Neural progenitor cell (in vitro differentiated cells): ENCODE results near the gene MKNK2. TPM values are rescaled to one million over a fixed set of nuclear protein-coding genes. Genes with fewer than 3 reads are reported as not detected.

Source experiments
- DNase-seq: peaks from one replicate; pipeline ENCODE4 v3.0.0-alpha.2; 2016; ENCODE audit warnings: low spot score
- H2AFZ ChIP-seq: fragments of 200-600 bp; sonication (generic); replicated peaks from 2 replicates; pipeline ENCODE4 v1.6.1; 2016; ENCODE audit warnings: antibody characterized with exemption
- H3F3A ChIP-seq: fragments of 200-600 bp; sonication (generic); 2 replicates; pipeline ENCODE4 v1.6.1; 2016; ENCODE audit warnings: antibody characterized with exemption, low read depth
- H3K27ac ChIP-seq: fragments of 200-600 bp; sonication (generic); 2 replicates; pipeline ENCODE4 v1.5.1; 2016; ENCODE audit warnings: mild to moderate bottlenecking
- H3K27me3 ChIP-seq: fragments of 200-600 bp; sonication (generic); 2 replicates; pipeline ENCODE4 v1.6.1; 2016; ENCODE audit warnings: mild to moderate bottlenecking, moderate library complexity
- H3K36me3 ChIP-seq: fragments of 200-600 bp; sonication (generic); 2 replicates; pipeline ENCODE4 v1.5.1; 2016
- H3K4me1 ChIP-seq: fragments of 200-600 bp; sonication (generic); 2 replicates; pipeline ENCODE4 v1.6.1; 2016; ENCODE audit warnings: mixed run types
- H3K4me2 ChIP-seq: fragments of 200-600 bp; sonication (generic); 2 replicates; pipeline ENCODE4 v1.6.1; 2016
- H3K4me3 ChIP-seq: fragments of 200-600 bp; sonication (generic); 2 replicates; pipeline ENCODE4 v1.5.1; 2016
- H3K79me2 ChIP-seq: fragments of 200-600 bp; sonication (generic); 2 replicates; pipeline ENCODE4 v1.6.1; 2016; ENCODE audit warnings: low read depth
- H3K9ac ChIP-seq: fragments of 200-600 bp; sonication (generic); 2 replicates; pipeline ENCODE4 v1.6.1; 2016
- H3K9me3 ChIP-seq: fragments of 200-600 bp; sonication (generic); 2 replicates; pipeline ENCODE4 v1.5.1; 2016; ENCODE audit warnings: low read depth
- H4K20me1 ChIP-seq: fragments of 200-600 bp; sonication (generic); 2 replicates; pipeline ENCODE4 v1.6.1; 2016; ENCODE audit warnings: low read depth
- H3K27ac Mint-ChIP-seq: 3 replicates; pipeline ENCODE4 v1.8.0; 2021; ENCODE audit warnings: mixed read lengths
- H3K27me3 Mint-ChIP-seq: 2 replicates; pipeline ENCODE4 v1.8.0; 2022; ENCODE audit warnings: low read depth, mild to moderate bottlenecking, inconsistent platforms, moderate library complexity, mixed read lengths; ENCODE audit not compliant: insufficient read depth
- H3K36me3 Mint-ChIP-seq: 3 replicates; pipeline ENCODE4 v1.8.0; 2021; ENCODE audit warnings: mixed read lengths
- H3K4me1 Mint-ChIP-seq: 3 replicates; pipeline ENCODE4 v1.8.0; 2021; ENCODE audit warnings: mixed read lengths
- H3K4me3 Mint-ChIP-seq: 3 replicates; pipeline ENCODE4 v1.8.0; 2021; ENCODE audit warnings: mild to moderate bottlenecking, moderate library complexity, mixed read lengths
- H3K9me3 Mint-ChIP-seq: 3 replicates; pipeline ENCODE4 v1.8.0; 2020; ENCODE audit warnings: mixed read lengths
- EZH2 ChIP-seq: fragments of 200-600 bp; sonication (generic); IDR thresholded peaks from 2 replicates; pipeline ENCODE4 v1.6.1; 2017; ENCODE audit warnings: antibody characterized with exemption, mild to moderate bottlenecking, moderate library complexity
- EZH2phosphoT487 ChIP-seq: fragments of 200-600 bp; sonication (generic); IDR thresholded peaks from 2 replicates; pipeline ENCODE4 v1.6.1; 2017; ENCODE audit warnings: antibody characterized with exemption
- total RNA-seq: library from RNA; depleted of rRNA; stranded (reverse); fragments of >200 nt; gene quantifications from 2 replicates; pipeline ENCODE4 v1.2.3, GENCODE V29; 2015; ENCODE audit warnings: low replicate concordance
- TF ChIP-seq, protein P1 (sequence below): fragments of 200-600 bp; sonication (generic); IDR thresholded peaks from 2 replicates; pipeline ENCODE4 v1.5.1; 2017; ENCODE audit warnings: antibody characterized with exemption, mild to moderate bottlenecking

The MKNK2 gene
- total RNA-seq, 1 donor from 2014 or later: 46.0 TPM

DNA sequence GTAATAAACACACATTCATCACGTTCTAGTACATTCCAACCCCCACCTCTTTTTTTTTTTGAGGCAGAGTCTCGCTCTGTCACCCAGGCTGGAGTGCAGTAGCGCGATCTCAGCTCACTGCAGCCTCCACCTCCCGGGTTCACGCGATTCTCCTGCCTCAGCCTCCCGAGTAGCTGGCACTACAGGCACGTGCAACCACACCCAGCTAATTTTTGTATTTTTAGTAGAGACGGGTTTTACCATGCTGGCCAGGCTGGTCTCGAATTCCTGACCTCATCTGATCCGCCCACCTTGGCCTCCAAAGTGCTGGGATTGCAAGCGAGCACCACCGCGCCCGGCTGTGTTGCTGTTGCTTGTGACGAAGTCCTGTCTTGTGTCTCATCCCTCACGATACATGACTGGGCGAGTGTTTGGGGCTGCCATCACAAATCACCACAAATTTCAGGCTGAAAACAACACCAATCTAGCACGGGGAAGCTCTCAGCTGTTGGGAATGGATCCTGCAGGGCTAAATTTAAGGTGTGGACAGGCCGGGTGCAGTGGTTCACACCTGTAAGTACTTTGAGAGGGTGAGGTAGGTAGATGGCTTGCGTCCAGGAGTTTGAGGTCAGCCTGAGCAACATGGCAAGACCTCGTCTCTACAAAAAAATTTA, 29.4 kb upstream of the MKNK2 start:
- Mint-ChIP-seq H3K9me3 (no peaks in the 10 kb centered on the region), H3K27me3 (peaks cover 5% of the 10 kb centered on the region), H3K4me3 (no peak overlapping the region), H3K27ac (peak overlapping the region; percentile 50), H3K36me3 (peaks cover 2% of the 10 kb centered on the region), H3K4me1 (peaks cover 4% of the 10 kb centered on the region)
- H3K4me1 ChIP-seq: no peaks in the 10 kb centered on the region
- no peaks in the 10 kb centered on the region for H3K9me3 ChIP-seq
- no peak overlapping the region for H3K4me3 ChIP-seq
- H3K36me3 ChIP-seq: no peaks in the 10 kb centered on the region
- H2AFZ ChIP-seq: no peak overlapping the region
- H4K20me1 ChIP-seq: no peaks in the 10 kb centered on the region
- H3K9ac ChIP-seq: no peak overlapping the region
- no peak for DNase-seq
- H3K4me2 ChIP-seq: no peak overlapping the region
- no peak overlapping the region for H3K27ac ChIP-seq
- TF ChIP-seq, protein P1, sequence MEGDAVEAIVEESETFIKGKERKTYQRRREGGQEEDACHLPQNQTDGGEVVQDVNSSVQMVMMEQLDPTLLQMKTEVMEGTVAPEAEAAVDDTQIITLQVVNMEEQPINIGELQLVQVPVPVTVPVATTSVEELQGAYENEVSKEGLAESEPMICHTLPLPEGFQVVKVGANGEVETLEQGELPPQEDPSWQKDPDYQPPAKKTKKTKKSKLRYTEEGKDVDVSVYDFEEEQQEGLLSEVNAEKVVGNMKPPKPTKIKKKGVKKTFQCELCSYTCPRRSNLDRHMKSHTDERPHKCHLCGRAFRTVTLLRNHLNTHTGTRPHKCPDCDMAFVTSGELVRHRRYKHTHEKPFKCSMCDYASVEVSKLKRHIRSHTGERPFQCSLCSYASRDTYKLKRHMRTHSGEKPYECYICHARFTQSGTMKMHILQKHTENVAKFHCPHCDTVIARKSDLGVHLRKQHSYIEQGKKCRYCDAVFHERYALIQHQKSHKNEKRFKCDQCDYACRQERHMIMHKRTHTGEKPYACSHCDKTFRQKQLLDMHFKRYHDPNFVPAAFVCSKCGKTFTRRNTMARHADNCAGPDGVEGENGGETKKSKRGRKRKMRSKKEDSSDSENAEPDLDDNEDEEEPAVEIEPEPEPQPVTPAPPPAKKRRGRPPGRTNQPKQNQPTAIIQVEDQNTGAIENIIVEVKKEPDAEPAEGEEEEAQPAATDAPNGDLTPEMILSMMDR: no peak
- TF ChIP-seq EZH2phosphoT487: no peak
- TF ChIP-seq EZH2: no peak
- H3K79me2 ChIP-seq: no peaks in the 10 kb centered on the region
- H3K27me3 ChIP-seq: no peaks in the 10 kb centered on the region
- no peaks in the 10 kb centered on the region for H3F3A ChIP-seq

DNA sequence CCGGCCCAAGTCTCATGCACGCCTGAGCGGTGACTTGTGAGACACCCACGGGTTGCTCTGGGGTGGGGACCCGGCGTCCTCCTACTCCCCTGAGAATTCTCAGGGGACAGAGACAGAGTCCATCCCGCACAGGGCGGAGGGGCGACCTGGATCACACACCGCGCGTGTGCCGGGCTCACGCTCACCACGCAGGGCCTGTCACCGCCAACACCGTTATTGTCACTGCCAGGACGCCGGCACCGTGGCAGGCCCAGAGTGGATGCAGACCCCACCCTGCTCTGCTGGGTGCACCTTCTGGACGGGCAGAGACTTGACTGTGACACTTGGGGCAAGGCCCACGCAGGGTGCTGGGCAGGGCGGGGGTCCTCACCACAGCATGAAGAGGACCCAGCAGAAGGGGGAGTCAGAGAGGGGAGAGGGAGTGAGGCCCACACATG, 28.8 kb upstream of the MKNK2 start:
- TF ChIP-seq EZH2phosphoT487: no peak
- TF ChIP-seq, protein P1: no peak
- no peak for TF ChIP-seq EZH2
- Mint-ChIP-seq H3K9me3 (no peaks in the 10 kb centered on the region), H3K27me3 (peaks cover 5% of the 10 kb centered on the region), H3K4me1 (no peaks in the 10 kb centered on the region), H3K27ac (no peak overlapping the region), H3K4me3 (no peak overlapping the region), H3K36me3 (peaks cover 2% of the 10 kb centered on the region)
- H3K9me3 ChIP-seq: no peaks in the 10 kb centered on the region
- H3K4me3 ChIP-seq: no peak overlapping the region
- H4K20me1 ChIP-seq: no peaks in the 10 kb centered on the region
- no peaks in the 10 kb centered on the region for H3K4me1 ChIP-seq
- no peak overlapping the region for H3K4me2 ChIP-seq
- no peaks in the 10 kb centered on the region for H3K27me3 ChIP-seq
- H3K27ac ChIP-seq: no peak overlapping the region
- no peaks in the 10 kb centered on the region for H3K79me2 ChIP-seq
- H2AFZ ChIP-seq: no peak overlapping the region
- no peaks in the 10 kb centered on the region for H3F3A ChIP-seq
- no peak for DNase-seq
- no peaks in the 10 kb centered on the region for H3K36me3 ChIP-seq
- H3K9ac ChIP-seq: no peak overlapping the region

DNA sequence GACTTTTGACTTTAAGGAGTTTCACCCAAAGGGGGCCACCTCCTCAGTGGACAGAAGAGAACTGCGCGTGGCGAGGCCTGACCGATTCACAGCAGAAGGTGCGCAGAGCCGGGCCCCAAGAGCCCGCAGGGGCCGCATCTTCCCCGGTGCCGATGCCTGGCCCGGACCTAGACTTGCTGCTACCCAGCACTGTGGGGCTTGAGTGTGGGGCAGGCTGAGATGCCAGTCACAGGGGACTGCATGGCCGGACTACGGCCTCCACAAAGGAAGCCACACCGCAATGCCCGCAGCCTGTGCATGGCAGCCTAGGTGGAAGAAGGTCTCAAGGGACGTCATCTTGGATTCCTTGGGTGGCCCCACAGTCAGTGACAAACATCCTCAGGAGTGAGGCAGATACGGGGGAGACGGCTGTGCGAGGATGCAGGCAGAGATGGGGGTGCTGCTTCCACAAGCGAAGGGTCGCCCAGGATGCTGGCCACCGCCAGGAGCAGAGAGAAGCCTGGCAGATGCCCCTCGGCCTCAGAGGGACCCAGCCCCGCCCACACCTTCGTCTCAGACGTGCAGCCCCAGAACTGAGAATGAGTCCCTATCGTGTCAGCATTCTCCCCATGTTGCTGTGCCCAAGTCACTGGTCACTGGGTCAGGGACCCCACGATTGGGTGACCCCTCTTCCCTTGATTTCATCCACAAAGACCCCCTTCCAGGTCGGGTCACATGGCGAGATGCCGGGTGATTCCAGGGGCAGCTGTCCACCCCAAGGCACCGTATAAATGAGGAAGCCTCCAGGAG, 28.2 kb upstream of the MKNK2 start:
- H3K36me3 Mint-ChIP-seq: peaks cover 2% of the 10 kb centered on the region
- Histone ChIP-seq H3K27ac (no peak overlapping the region), H3K36me3 (no peaks in the 10 kb centered on the region), H3K9ac (no peak overlapping the region), H3F3A (no peaks in the 10 kb centered on the region), H3K9me3 (no peaks in the 10 kb centered on the region), H3K4me1 (no peaks in the 10 kb centered on the region), H4K20me1 (no peaks in the 10 kb centered on the region), H2AFZ (no peak overlapping the region), H3K4me2 (no peak overlapping the region), H3K79me2 (no peaks in the 10 kb centered on the region), H3K27me3 (no peaks in the 10 kb centered on the region), H3K4me3 (no peak overlapping the region)
- H3K9me3 Mint-ChIP-seq: no peaks in the 10 kb centered on the region
- no peak for TF ChIP-seq EZH2
- TF ChIP-seq EZH2phosphoT487: no peak
- TF ChIP-seq, protein P1: no peak
- peaks cover 5% of the 10 kb centered on the region for H3K27me3 Mint-ChIP-seq
- no peak overlapping the region for H3K4me3 Mint-ChIP-seq
- H3K27ac Mint-ChIP-seq: no peak overlapping the region
- no peak for DNase-seq
- H3K4me1 Mint-ChIP-seq: no peaks in the 10 kb centered on the region
